Neutrophil (primary cell): ENCODE data around the gene SETD7.

Experiments
- H3K27ac ChIP-seq: fragments of 200-600 bp; sonication (generic); 2 replicates; pipeline ENCODE4 v1.5.1; 2016; ENCODE audit warnings: mild to moderate bottlenecking, moderate library complexity
- H3K27me3 ChIP-seq: fragments of 200-600 bp; sonication (generic); 2 replicates; pipeline ENCODE4 v1.6.0; 2016; ENCODE audit warnings: mild to moderate bottlenecking
- H3K36me3 ChIP-seq: fragments of 200-600 bp; sonication (generic); 2 replicates; pipeline ENCODE4 v1.5.1; 2017
- H3K4me1 ChIP-seq, 2 experiments: fragments of 200-600 bp in 1 of 2; sonication (generic) in 1 of 2; 1 replicate in 1 of 2; 2 replicates in 1 of 2; pipeline versions ENCODE4 v1.5.1 to v1.6.1; 2013 to 2016; ENCODE audit warnings: low read depth in 1 of 2, low read length in 1 of 2, mild to moderate bottlenecking in 1 of 2, moderate library complexity in 1 of 2; ENCODE audit not compliant: control insufficient read depth in 1 of 2, insufficient read depth in 1 of 2
- H3K4me3 ChIP-seq, 2 experiments: fragments of 200-600 bp in 1 of 2; sonication (generic) in 1 of 2; 1 replicate in 1 of 2; 2 replicates in 1 of 2; pipeline ENCODE4 v1.5.1; 2013 to 2016; ENCODE audit warnings: low read depth in 1 of 2, low read length in 1 of 2, mild to moderate bottlenecking in 1 of 2, moderate library complexity in 1 of 2
- H3K9me3 ChIP-seq: fragments of 200-600 bp; sonication (generic); 2 replicates; pipeline ENCODE4 v1.5.1; 2016
- CTCF ChIP-seq: fragments of 200-600 bp; sonication (generic); IDR thresholded peaks from 2 replicates; pipeline ENCODE4 v1.5.1; 2016; ENCODE audit warnings: antibody characterized with exemption

The SETD7 gene

GRCh38 chr4:139584013-139584412 lies 28.0 kb upstream of the SETD7 start:
- H3K4me1 ChIP-seq, result no peaks in the 10 kb centered on the region
- no peak for TF ChIP-seq CTCF

GRCh38 chr4:139582044-139582443 lies 26.0 kb upstream of the SETD7 start:
- Histone ChIP-seq H3K9me3 (no peaks in the 10 kb centered on the region), H3K27ac (no peak overlapping the region), H3K27me3 (no peaks in the 10 kb centered on the region), H3K36me3 (no peaks in the 10 kb centered on the region), H3K4me3 (no peak overlapping the region), H3K4me1 (no peaks in the 10 kb centered on the region)
- no peak for TF ChIP-seq CTCF

More at GRCh38 chr4:139584013-139584412, 28.0 kb upstream of the SETD7 start:
- Histone ChIP-seq H3K27me3 (no peaks in the 10 kb centered on the region), H3K36me3 (no peaks in the 10 kb centered on the region), H3K27ac (no peak overlapping the region), H3K4me3 (no peak overlapping the region), H3K9me3 (no peaks in the 10 kb centered on the region)

GRCh38 chr4:139581096-139581495 lies 25.1 kb upstream of the SETD7 start:
- Histone ChIP-seq H3K36me3 (no peaks in the 10 kb centered on the region), H3K27me3 (no peaks in the 10 kb centered on the region), H3K4me1 (no peaks in the 10 kb centered on the region), H3K27ac (no peak overlapping the region), H3K9me3 (no peaks in the 10 kb centered on the region), H3K4me3 (no peak overlapping the region)
- no peak for TF ChIP-seq CTCF

GRCh38 chr4:139576219-139576618 lies 20.2 kb upstream of the SETD7 start:
- no peaks in the 10 kb centered on the region for H3K4me1 ChIP-seq
- H3K9me3 ChIP-seq, result no peaks in the 10 kb centered on the region
- no peaks in the 10 kb centered on the region for H3K36me3 ChIP-seq
- H3K27me3 ChIP-seq, result no peaks in the 10 kb centered on the region
- H3K4me3 ChIP-seq, result no peak overlapping the region
- no peak overlapping the region for H3K27ac ChIP-seq
- no peak for TF ChIP-seq CTCF

GRCh38 chr4:139575072-139575471 lies 19.1 kb upstream of the SETD7 start:
- TF ChIP-seq CTCF, result no peak
- no peak overlapping the region for H3K27ac ChIP-seq
- no peaks in the 10 kb centered on the region for H3K27me3 ChIP-seq
- no peaks in the 10 kb centered on the region for H3K4me1 ChIP-seq
- no peak overlapping the region for H3K4me3 ChIP-seq
- no peaks in the 10 kb centered on the region for H3K9me3 ChIP-seq
- no peaks in the 10 kb centered on the region for H3K36me3 ChIP-seq

- no peaks in the 10 kb centered on the region for H3K4me1 ChIP-seq
- H3K36me3 ChIP-seq, result no peaks in the 10 kb centered on the region
- no peak for TF ChIP-seq CTCF
- no peak overlapping the region for H3K4me3 ChIP-seq
- H3K9me3 ChIP-seq, result no peaks in the 10 kb centered on the region
- H3K27me3 ChIP-seq, result no peaks in the 10 kb centered on the region
- no peak overlapping the region for H3K27ac ChIP-seq
Observed at GRCh38 chr4:139574641-139575040, 18.6 kb upstream of the SETD7 start.
